Activated naive CD4-positive, alpha-beta T cell treated with anti-CD3 and anti-CD28 coated beads, Interleukin-2, amount 10 ng/mL, durations not matched to agents 7 days and 5 days (primary cell): ENCODE results near the gene TRPM3.

Source experiments
- CTCF ChIA-PET: fragments of 350-600 bp; sonication (Branson Sonifier 250); formaldehyde crosslinking; loops from one replicate; lab custom pipeline; 2021; ENCODE audit warnings: antibody characterized with exemption; lab: Charles Lee
- DNase-seq: peaks from one replicate; pipeline ENCODE4 v3.0.0-alpha.2; 2020
- H3K27ac Mint-ChIP-seq: one replicate; pipeline ENCODE4 v1.8.0; 2021; ENCODE audit warnings: mild to moderate bottlenecking, moderate library complexity, mixed read lengths
- H3K27me3 Mint-ChIP-seq: one replicate; pipeline ENCODE4 v1.8.0; 2021; ENCODE audit warnings: mild to moderate bottlenecking, mixed read lengths
- H3K36me3 Mint-ChIP-seq: one replicate; pipeline ENCODE4 v1.8.0; 2021; ENCODE audit warnings: mixed read lengths
- H3K4me1 Mint-ChIP-seq: one replicate; pipeline ENCODE4 v1.8.0; 2021; ENCODE audit warnings: mixed read lengths
- H3K4me3 Mint-ChIP-seq: one replicate; pipeline ENCODE4 v1.8.0; 2021; ENCODE audit warnings: mild to moderate bottlenecking, moderate library complexity, mixed read lengths
- H3K9me3 Mint-ChIP-seq: one replicate; pipeline ENCODE4 v1.8.0; 2021; ENCODE audit warnings: mixed read lengths

The TRPM3 gene

DNA sequence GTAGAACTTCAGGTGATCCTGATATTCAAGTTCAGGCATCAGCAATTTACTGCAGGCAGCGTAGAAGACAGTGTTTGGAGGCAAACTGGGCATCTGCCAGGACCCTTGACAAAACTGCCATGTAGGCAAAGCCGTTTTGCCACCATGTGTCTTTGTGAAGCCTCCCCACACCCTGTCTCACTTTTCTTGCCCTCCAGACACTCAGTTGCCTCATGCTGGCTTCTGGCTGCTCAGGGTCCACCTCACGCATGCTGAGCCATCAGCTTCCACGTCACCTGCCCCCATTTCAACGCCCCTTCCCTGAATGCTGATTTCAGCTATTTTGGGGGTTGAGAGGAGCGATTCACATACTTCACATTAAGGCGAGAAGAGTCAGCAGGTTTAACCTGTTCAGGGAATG lies 541.7 kb downstream of the TRPM3 start:
- Mint-ChIP-seq H3K27me3 (no peaks in the 10 kb centered on the region), H3K27ac (no peak overlapping the region)
- CTCF ChIA-PET: no interaction called here

DNA sequence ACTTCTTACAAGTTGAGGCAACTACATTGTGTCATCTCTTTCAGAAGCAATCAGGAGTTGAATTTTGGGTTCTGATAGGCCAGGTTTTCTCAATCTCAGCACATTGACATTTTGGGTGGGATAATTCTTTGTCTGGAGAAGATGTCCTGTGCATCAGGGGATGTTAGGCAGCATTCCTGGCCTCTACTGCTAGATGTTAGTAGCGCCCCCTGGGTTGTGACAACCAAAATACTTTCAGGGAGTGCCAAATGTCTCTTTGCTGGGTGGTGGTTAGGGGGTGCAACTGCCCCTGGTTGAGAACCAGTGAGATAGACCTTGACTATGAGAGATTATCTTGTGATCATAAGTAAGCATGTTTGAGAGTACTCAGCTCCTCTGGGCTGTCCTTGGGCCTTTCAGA lies 542.7 kb downstream of the TRPM3 start:
- Mint-ChIP-seq H3K4me1 (no peaks in the 10 kb centered on the region), H3K4me3 (no peak overlapping the region)
- CTCF ChIA-PET: no interaction called here

More for the DNA sequence above, 541.7 kb downstream of the TRPM3 start:
- Mint-ChIP-seq H3K4me1 (no peaks in the 10 kb centered on the region), H3K36me3 (no peaks in the 10 kb centered on the region), H3K9me3 (no peaks in the 10 kb centered on the region), H3K4me3 (no peak overlapping the region)
- no peak for DNase-seq

DNA sequence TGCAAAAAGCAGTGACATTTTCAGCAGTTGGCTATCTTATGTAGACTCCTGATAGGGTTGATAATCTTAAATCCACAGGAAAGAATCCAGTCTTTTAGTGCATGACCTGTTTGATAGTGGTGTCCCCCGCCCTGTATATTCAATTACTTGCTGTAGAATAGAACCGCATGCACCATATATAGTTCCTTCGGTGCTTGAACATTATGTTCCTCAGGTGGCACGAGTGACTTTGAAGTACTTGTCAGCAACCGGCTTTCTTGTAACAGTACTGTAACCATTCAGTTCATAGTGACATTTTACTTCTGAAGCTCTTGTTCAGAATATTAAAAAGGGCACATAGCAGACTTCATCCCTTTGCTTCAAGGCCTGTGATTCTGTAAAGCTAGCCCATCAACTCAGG lies 543.8 kb downstream of the TRPM3 start:
- Mint-ChIP-seq H3K27ac (no peak overlapping the region), H3K27me3 (peaks cover 5% of the 10 kb centered on the region), H3K36me3 (peaks cover 3% of the 10 kb centered on the region), H3K9me3 (no peaks in the 10 kb centered on the region), H3K4me3 (no peak overlapping the region), H3K4me1 (no peaks in the 10 kb centered on the region)
- DNase-seq: no peak
- CTCF ChIA-PET: no interaction called here

More for the DNA sequence above, 542.7 kb downstream of the TRPM3 start:
- Mint-ChIP-seq H3K9me3 (no peaks in the 10 kb centered on the region), H3K27ac (no peak overlapping the region), H3K27me3 (peaks cover 5% of the 10 kb centered on the region), H3K36me3 (peaks cover 3% of the 10 kb centered on the region)
- no peak for DNase-seq

DNA sequence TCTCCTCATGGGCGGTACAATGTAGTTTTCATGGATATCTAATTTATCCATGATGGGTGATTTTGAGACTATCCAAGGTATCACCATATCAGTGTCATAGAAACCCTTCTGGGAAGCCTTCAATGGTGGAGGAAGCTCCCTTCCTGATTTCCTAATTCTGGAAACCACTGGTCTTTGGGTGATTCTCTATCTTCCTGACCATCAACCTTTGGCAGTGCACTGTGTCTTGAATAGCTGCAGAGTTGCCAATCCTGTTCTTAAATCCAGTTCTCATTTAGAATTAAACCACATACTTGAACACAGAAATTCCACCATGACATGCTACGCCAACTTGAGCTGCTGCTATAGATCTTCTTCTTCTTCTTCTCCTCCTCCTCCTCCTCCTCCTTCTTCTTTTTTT lies 545.3 kb downstream of the TRPM3 start:
- Mint-ChIP-seq H3K4me3 (no peak overlapping the region), H3K27ac (no peak overlapping the region), H3K9me3 (no peaks in the 10 kb centered on the region), H3K36me3 (peaks cover 3% of the 10 kb centered on the region), H3K27me3 (peaks cover 5% of the 10 kb centered on the region), H3K4me1 (no peaks in the 10 kb centered on the region)
- no peak for DNase-seq
- CTCF ChIA-PET: interaction anchor here (1.4 kb wide), 1 partner anchor 10 kb away, joined by 3 read pairs; no protein-coding TSS in a partner anchor

DNA sequence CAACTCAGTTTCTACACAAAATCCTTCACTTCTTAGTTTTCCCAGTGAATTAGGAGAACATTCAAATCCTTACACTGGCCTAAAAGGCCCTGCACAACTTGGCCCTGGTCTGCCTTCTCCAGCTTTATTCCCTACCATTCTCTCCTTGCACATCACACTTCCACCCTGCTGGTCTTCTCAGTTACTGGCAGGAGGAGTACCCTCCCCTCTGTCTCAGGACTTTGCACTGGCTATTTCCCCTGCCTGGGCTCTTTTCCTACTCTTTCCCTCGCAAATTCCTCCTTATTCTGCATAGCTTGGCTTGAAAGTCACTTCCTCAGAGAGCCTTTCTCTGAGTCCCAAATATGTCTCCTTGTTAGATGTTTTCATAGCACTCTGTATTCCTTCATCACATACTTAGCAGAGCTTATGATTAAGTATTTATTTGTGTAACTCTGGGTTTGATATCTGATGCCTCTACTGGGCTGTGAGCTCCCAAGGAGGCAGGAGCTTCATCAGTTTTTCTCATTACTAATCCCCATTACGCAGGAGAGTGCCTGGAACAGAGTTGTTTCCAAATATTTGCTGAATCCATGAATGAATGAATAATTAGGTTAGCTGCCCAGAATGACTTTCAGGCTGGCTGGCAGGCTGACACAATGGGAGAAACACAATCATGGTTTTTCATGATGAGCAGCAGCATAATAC lies 547.1 kb downstream of the TRPM3 start:
- no peak for DNase-seq
- Mint-ChIP-seq H3K9me3 (no peaks in the 10 kb centered on the region), H3K4me3 (no peak overlapping the region), H3K27me3 (peaks cover 5% of the 10 kb centered on the region), H3K4me1 (no peaks in the 10 kb centered on the region), H3K27ac (no peak overlapping the region), H3K36me3 (peaks cover 6% of the 10 kb centered on the region)
- CTCF ChIA-PET: interaction anchor here (0.7 to 3.1 kb wide), 3 partner anchors 14 to 28 kb away, joined by 3 to 11 read pairs (median 3); no protein-coding TSS in a partner anchor

DNA sequence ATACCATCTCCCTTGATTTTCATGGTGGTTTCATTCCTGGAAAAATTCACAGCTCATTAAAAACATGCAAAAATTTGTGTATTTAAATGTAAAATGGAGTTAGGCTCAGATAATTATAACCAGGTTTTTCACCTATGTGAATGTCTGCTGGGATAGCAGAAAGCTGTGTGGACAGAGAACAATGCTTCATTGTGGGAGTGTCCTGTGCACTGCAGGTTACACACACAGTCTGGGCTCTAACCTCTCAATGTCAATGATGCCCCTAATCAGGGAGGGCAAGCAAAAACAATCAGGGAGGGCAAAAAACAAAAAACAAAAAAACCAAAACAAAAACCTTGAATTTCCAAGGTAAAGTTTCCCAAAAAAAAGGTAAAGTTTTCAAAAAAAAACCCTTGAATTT lies 548.1 kb downstream of the TRPM3 start:
- H3K27me3 Mint-ChIP-seq: peaks cover 5% of the 10 kb centered on the region
- no peak overlapping the region for H3K27ac Mint-ChIP-seq
- DNase-seq: no peak
- CTCF ChIA-PET: interaction anchor here (0.7 to 3.1 kb wide), 2 partner anchors 29 to 106 kb away, joined by 6 to 11 read pairs; no protein-coding TSS in a partner anchor
- H3K4me3 Mint-ChIP-seq: no peak overlapping the region
- peaks cover 6% of the 10 kb centered on the region for H3K36me3 Mint-ChIP-seq
- no peaks in the 10 kb centered on the region for H3K4me1 Mint-ChIP-seq
- no peaks in the 10 kb centered on the region for H3K9me3 Mint-ChIP-seq

DNA sequence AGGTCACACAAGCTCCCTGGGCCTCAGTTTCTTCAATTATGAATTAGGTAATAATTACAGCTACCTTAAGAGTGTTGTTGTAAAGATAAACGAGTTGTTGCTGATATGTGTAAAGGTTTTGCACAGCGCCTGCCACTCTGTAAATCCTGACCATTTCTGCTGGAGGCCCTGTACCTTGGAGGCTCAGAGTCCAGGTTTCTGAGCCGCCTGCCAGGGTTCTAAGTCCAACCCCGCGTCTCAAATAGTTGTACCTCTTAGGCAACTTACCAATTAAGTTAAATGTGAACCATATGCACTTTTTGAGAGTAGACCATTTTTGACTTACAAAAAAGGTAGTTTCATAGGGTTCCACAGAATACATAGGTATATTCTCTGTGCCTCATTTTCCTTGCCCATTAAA lies 550.2 kb downstream of the TRPM3 start:
- Mint-ChIP-seq H3K4me1 (peaks cover 8% of the 10 kb centered on the region), H3K27ac (no peak overlapping the region), H3K27me3 (peaks cover 5% of the 10 kb centered on the region), H3K9me3 (no peaks in the 10 kb centered on the region), H3K36me3 (peaks cover 6% of the 10 kb centered on the region), H3K4me3 (no peak overlapping the region)
- DNase-seq: no peak
- CTCF ChIA-PET: interaction anchor here (0.6 kb wide), 1 partner anchor 1898 kb away, joined by 3 read pairs; no protein-coding TSS in a partner anchor

DNA sequence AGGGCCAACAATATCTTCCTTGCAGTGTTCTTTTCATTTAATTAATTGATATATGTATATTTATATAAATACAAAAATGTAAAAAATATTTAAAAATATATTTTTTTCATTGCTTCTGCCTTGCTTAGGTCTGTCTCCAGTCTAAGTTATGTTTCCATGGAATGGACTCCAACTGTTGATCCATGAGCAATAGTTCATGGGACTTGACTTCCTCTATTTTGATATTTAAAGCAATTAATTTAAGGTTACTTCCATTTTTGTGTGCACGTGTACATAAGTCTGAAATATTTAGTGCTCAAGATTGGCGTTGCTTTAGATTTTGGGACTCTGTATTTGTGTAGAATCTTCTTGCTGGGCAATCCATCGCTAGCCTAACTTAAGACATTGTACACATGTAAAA lies 551.6 kb downstream of the TRPM3 start:
- CTCF ChIA-PET: no interaction called here
- H3K27ac Mint-ChIP-seq: no peak overlapping the region
- H3K9me3 Mint-ChIP-seq: no peaks in the 10 kb centered on the region
- no peak overlapping the region for H3K4me3 Mint-ChIP-seq
- H3K27me3 Mint-ChIP-seq: peaks cover 5% of the 10 kb centered on the region
- peaks cover 6% of the 10 kb centered on the region for H3K36me3 Mint-ChIP-seq
- H3K4me1 Mint-ChIP-seq: peaks cover 20% of the 10 kb centered on the region
- no peak for DNase-seq

DNA sequence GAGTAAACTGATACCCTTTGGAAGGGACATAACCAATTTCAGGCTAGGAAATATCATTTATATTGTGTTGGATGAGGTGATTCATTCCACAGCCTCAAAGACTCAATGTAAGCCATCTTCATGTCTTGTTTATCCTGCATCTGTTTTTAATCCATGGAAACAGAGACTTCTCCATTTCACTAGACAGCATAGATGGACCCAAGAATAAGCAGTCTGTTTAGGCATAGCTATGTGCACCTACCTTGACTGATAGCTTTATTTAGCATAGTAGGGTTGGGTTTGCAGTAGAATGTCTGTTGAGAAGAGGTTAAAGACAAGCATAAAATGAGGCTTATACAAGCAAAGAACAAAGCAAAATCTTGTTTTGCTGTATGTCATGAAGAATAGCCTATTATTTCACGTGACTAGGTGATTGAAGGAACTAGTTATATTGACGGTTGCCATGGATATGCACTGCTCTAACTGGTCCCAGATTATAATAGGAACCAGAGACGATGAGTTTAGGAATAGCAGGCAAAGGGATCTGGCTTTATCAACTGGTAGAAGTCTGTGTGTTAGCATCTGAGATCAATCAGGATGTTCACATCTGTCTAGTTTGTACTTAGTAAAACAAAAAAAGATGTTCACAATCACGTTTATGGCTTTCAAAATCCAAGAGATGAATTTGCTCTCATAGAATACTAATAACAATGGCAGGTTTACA lies 552.2 kb downstream of the TRPM3 start:
- CTCF ChIA-PET: no interaction called here
- Mint-ChIP-seq H3K4me1 (peaks cover 26% of the 10 kb centered on the region), H3K27me3 (peaks cover 3% of the 10 kb centered on the region), H3K9me3 (no peaks in the 10 kb centered on the region), H3K27ac (no peak overlapping the region), H3K4me3 (no peak overlapping the region), H3K36me3 (peaks cover 4% of the 10 kb centered on the region)
- DNase-seq: no peak

DNA sequence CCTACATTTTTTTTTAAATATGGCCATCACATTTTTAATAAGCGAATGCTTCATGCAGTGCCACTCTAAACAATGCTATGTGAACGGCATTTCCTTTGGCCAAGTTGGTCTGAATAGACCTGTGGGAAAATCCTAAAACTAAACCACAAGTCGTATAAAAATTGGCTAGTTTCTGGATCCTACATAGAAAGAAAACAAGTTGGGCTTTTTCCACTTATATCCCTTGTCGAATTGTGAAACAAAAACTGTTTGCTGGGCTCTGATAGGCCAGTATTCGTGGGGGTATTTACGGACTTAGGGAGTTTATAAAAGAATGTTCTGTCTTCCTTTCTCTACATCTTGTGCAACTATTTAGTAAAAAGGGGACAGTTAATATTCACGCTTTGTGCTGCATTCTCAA lies 553.9 kb downstream of the TRPM3 start:
- no peak overlapping the region for H3K4me3 Mint-ChIP-seq
- H3K27ac Mint-ChIP-seq: no peak overlapping the region
- H3K4me1 Mint-ChIP-seq: peaks cover 43% of the 10 kb centered on the region
- peaks cover 3% of the 10 kb centered on the region for H3K36me3 Mint-ChIP-seq
- no peak for DNase-seq
- CTCF ChIA-PET: no interaction called here
- no peaks in the 10 kb centered on the region for H3K9me3 Mint-ChIP-seq
- no peaks in the 10 kb centered on the region for H3K27me3 Mint-ChIP-seq

DNA sequence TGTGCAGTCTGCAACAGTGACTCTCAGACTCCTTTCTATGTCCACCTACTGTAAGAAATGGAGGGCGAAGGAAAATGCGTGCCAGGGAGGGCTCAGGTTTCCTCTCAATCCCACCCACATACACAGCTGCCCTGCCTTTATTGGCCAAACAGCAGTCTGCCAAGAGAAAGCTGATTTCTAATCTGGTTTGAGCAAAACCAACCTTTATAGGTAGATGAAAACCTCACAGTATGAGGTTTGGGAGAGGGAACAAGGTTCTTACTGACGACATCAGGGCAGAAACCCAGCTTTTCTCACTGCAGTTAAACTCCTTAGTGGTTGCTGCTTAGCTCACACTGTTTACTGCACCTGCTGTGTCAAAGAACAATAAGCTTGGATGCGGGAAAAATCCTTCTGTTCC lies 554.7 kb downstream of the TRPM3 start:
- Mint-ChIP-seq H3K27ac (no peak overlapping the region), H3K4me3 (no peak overlapping the region)
- CTCF ChIA-PET: interaction anchor here (0.9 to 1.9 kb wide), 4 partner anchors 9 to 207 kb away, joined by 3 to 11 read pairs (median 3); no protein-coding TSS in a partner anchor

DNA sequence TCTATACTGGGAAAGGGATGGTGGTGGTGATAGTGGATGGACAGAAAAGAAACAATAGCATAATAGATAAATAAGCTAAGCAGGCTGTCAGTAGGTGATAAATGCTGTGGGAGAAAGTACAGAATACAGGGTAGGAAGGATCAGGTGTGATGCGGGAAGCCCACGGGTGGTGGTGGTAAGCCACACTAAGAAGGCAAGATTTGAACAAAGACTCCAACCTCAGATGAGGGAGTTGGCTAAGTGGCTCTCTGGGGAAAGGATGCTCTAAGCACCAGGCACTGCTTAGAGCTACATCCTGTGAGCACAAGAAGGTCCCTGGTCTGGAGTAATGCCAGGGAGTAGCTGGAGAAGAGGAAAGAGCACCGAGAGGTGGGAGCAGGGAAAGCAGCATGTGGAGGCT lies 555.4 kb downstream of the TRPM3 start:
- no peak overlapping the region for H3K4me3 Mint-ChIP-seq
- no peaks in the 10 kb centered on the region for H3K27me3 Mint-ChIP-seq
- peaks cover 2% of the 10 kb centered on the region for H3K9me3 Mint-ChIP-seq
- H3K4me1 Mint-ChIP-seq: peaks cover 46% of the 10 kb centered on the region
- CTCF ChIA-PET: interaction anchor here (0.9 to 1.9 kb wide), 4 partner anchors 10 to 206 kb away, joined by 3 to 11 read pairs (median 3); no protein-coding TSS in a partner anchor
- DNase-seq: no peak
- peaks cover 5% of the 10 kb centered on the region for H3K36me3 Mint-ChIP-seq
- H3K27ac Mint-ChIP-seq: peak overlapping the region; percentile 24

More for the DNA sequence above, 554.7 kb downstream of the TRPM3 start:
- Mint-ChIP-seq H3K27me3 (no peaks in the 10 kb centered on the region), H3K4me1 (peaks cover 46% of the 10 kb centered on the region), H3K36me3 (peaks cover 4% of the 10 kb centered on the region), H3K9me3 (peaks cover 1% of the 10 kb centered on the region)
- DNase-seq: no peak

DNA sequence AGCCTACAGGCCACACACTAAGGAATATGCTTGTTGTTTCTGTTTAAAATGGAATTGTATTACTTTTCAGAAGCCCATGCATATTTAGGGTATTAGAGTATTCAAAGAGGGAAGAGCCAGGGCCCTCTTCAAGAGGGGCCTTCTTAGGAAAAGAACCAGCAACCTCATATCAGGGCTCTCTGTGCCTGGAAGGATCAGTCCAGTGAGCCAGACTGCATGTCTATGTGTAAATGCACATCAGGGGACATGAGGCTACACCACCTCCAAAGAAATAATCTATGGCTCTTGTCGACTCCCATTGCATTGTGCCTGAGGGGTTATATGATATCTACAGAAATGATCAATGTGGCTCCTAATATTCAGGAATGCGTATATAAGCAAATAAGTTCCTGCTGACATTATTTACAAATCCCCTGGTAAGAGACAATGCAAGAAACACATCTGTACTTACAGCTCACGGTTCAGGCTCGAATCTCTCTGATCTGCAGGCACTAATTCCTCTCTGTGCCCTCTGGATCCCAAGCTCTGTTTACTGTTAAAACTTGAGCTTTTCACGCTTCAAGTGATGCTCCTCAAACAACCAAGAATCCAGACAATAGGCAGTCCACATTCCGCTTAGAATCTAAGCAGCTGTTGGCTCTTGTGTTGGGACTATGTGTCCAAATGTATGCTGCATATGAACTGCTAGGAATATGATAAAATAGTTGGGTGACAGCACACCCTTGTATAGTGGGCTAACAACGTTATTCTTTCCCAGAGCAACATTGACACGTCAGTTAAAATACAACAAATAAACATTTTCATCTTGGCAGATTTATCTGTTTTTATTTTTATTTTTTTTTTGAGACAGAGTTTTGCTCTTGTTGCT lies 556.7 kb downstream of the TRPM3 start:
- H3K9me3 Mint-ChIP-seq: peaks cover 3% of the 10 kb centered on the region
- peak overlapping the region; percentile 99 for H3K27ac Mint-ChIP-seq
- CTCF ChIA-PET: interaction anchor here (1.3 kb wide), 1 partner anchor 45 kb away, joined by 5 read pairs; no protein-coding TSS in a partner anchor
- peaks cover 2% of the 10 kb centered on the region for H3K36me3 Mint-ChIP-seq
- H3K4me1 Mint-ChIP-seq: peaks cover 52% of the 10 kb centered on the region
- peak overlapping the region; percentile 9 for H3K4me3 Mint-ChIP-seq
- no peaks in the 10 kb centered on the region for H3K27me3 Mint-ChIP-seq
- no peak for DNase-seq
